Gastroesophageal sphincter (tissue), 4 donors: ENCODE results near the gene ARSD. TPM values are rescaled to one million over a fixed set of nuclear protein-coding genes. Genes with fewer than 3 reads are reported as not detected.

Experiments
- ATAC-seq: fragments of 150-250 bp; one replicate; pipeline ENCODE4 v1.9.1; 2016; ENCODE audit warnings: mild to moderate bottlenecking, moderate library complexity
- H3K27ac ChIP-seq, 4 donors: fragments of 200-600 bp; sonication (generic) in 3 of 4; 1 replicate in 3 of 4; 2 replicates in 1 of 4; pipeline ENCODE4 v1.5.1; 2016 to 2019
- H3K27me3 ChIP-seq: fragments of 200-600 bp; sonication (generic); one replicate; pipeline ENCODE4 v1.5.1; 2019
- H3K36me3 ChIP-seq, 2 donors: fragments of 200-600 bp; sonication (generic); one replicate each; pipeline ENCODE4 v1.5.1; 2019; ENCODE audit warnings: control low read depth in 1 of 2
- H3K4me1 ChIP-seq, 3 donors: fragments of 200-600 bp; sonication (generic); 1 replicate in 2 of 3; 2 replicates in 1 of 3; pipeline ENCODE4 v1.5.1; 2016 to 2019; ENCODE audit warnings: control low read depth in 2 of 3
- H3K4me3 ChIP-seq, 2 donors: fragments of 200-600 bp; sonication (generic); one replicate each; pipeline ENCODE4 v1.5.1; 2019; ENCODE audit warnings: mild to moderate bottlenecking in 1 of 2, moderate library complexity in 1 of 2
- H3K9me3 ChIP-seq, 3 donors: fragments of 200-600 bp; sonication (generic); one replicate each; pipeline ENCODE4 v1.5.1; 2017 to 2019; ENCODE audit warnings: control low read depth in 2 of 3
- CTCF ChIP-seq, 4 experiments: fragments of 200-600 bp in 2 of 4; fragments of 450-650 bp in 2 of 4; sonication (generic) in 1 of 4; IDR thresholded peaks; one replicate each; pipeline ENCODE4 v1.5.1; 2017 to 2019; ENCODE audit warnings: antibody characterized with exemption in 4 of 4, mild to moderate bottlenecking in 2 of 4, moderate library complexity in 2 of 4
- EP300 ChIP-seq: sonication (generic); formaldehyde crosslinking; IDR thresholded peaks from one replicate; pipeline ENCODE4 v1.6.1; 2017; ENCODE audit warnings: antibody characterized with exemption, mild to moderate bottlenecking
- POLR2A ChIP-seq, 2 donors: fragments of 450-650 bp; IDR thresholded peaks; one replicate each; pipeline ENCODE4 v1.6.1; 2017; ENCODE audit warnings: antibody characterized with exemption in 2 of 2, mild to moderate bottlenecking in 2 of 2, moderate library complexity in 1 of 2
- POLR2AphosphoS5 ChIP-seq: sonication (generic); formaldehyde crosslinking; IDR thresholded peaks from one replicate; pipeline ENCODE4 v1.6.1; 2017; ENCODE audit warnings: antibody characterized with exemption
- WGBS, 2 donors: methylation state at CpG; one replicate each; pipeline ENCODE4 v1.1.5; 2018; ENCODE audit warnings: low coverage in 1 of 2; 5-methylcytosine and 5-hydroxymethylcytosine counted together
- total RNA-seq, 4 donors: library from RNA; depleted of rRNA; stranded (reverse); fragments of >200 nt; gene quantifications; one replicate each; pipeline ENCODE4 v1.1.0, GENCODE V29; 2016

The ARSD gene
- total RNA-seq, 4 donors from 2014 or later = 11.5 to 20.2 (median 12.4) TPM

GRCh38 chrX:2857566-2857965 is 71.6 kb downstream of the ARSD start:
- ATAC-seq = no peak
- Histone ChIP-seq H3K4me1 (no peaks in the 10 kb centered on the region), H3K36me3 (no peaks in the 10 kb centered on the region), H3K4me3 (no peak overlapping the region), H3K27ac (no peak overlapping the region), H3K27me3 (no peaks in the 10 kb centered on the region), H3K9me3 (no peaks in the 10 kb centered on the region)
- TF ChIP-seq POLR2AphosphoS5 = no peak
- TF ChIP-seq EP300 = no peak
- no peak for TF ChIP-seq CTCF (IDR thresholded peaks at IDR 0.05)
- no peak for TF ChIP-seq POLR2A (IDR thresholded peaks at IDR 0.05)
- WGBS, 2 donors = 80 to 95% methylated on average over 3 of the region's 3 CpGs

GRCh38 chrX:2855761-2856160 is 73.4 kb downstream of the ARSD start:
- 83 to 88% methylated on average over 1 to 2 of the region's 2 CpGs for WGBS, 2 donors

GRCh38 chrX:2854918-2855317 is 74.2 kb downstream of the ARSD start:
- Histone ChIP-seq H3K4me3 (no peak overlapping the region), H3K27me3 (no peaks in the 10 kb centered on the region), H3K4me1 (no peaks in the 10 kb centered on the region), H3K36me3 (no peaks in the 10 kb centered on the region), H3K9me3 (no peaks in the 10 kb centered on the region), H3K27ac (no peak overlapping the region)
- TF ChIP-seq POLR2A (IDR thresholded peaks at IDR 0.05) (no peak), EP300 (no peak), CTCF (IDR thresholded peaks at IDR 0.05) (no peak), POLR2AphosphoS5 (no peak)
- no peak for ATAC-seq
- WGBS, 2 donors = 95 to 100% methylated on average over 1 to 16 of the region's 21 CpGs

More at GRCh38 chrX:2855761-2856160, 73.4 kb downstream of the ARSD start:
- Histone ChIP-seq H3K36me3 (no peaks in the 10 kb centered on the region), H3K9me3 (no peaks in the 10 kb centered on the region), H3K27ac (no peak overlapping the region), H3K27me3 (no peaks in the 10 kb centered on the region), H3K4me1 (no peaks in the 10 kb centered on the region), H3K4me3 (no peak overlapping the region)
- ATAC-seq = no peak
- no peak for TF ChIP-seq POLR2AphosphoS5
- TF ChIP-seq POLR2A (IDR thresholded peaks at IDR 0.05) = no peak
- no peak for TF ChIP-seq EP300
- no peak for TF ChIP-seq CTCF (IDR thresholded peaks at IDR 0.05)

Other genes with a start within 250 kb of the ARSD start
- gene CD99, start 238.0 kb downstream of the ARSD start, total RNA-seq = 100 to 1,000 TPM; 285 to 421 (median 292) TPM
- under 1 TPM in 3 of 4 donors, not detected in 1; 0.19 to 0.67 (median 0.47) TPM for gene XG, start 177.3 kb downstream of the ARSD start, total RNA-seq
- 10 to 100 TPM in 2 of 4 donors, 1 to 10 TPM in 2; 3.8 to 13.7 (median 8.5) TPM for gene GYG2, start 100.4 kb downstream of the ARSD start, total RNA-seq
- gene ARSH, start 77.2 kb upstream of the ARSD start, total RNA-seq = under 1 TPM in 1 of 4 donors, not detected in 3; 0.42 TPM
- under 1 TPM in 3 of 4 donors, not detected in 1; 0.27 to 0.32 (median 0.31) TPM for gene ARSF, start 112.1 kb upstream of the ARSD start, total RNA-seq